Keratinocyte (primary cell): ENCODE data around the gene ERBB2. TPM values are rescaled to one million over a fixed set of nuclear protein-coding genes. Genes with fewer than 3 reads are reported as not detected.

Experiments used
- DNase-seq: peaks from one replicate; pipeline ENCODE4 v3.0.0-alpha.2; 2011; ENCODE audit warnings: low read depth, missing footprints, low spot score
- FAIRE-seq: peaks from 2 replicates; lab custom pipeline; 2011; peaks lifted over from hg19 to GRCh38; lab: Jason Lieb, UNC
- H2AFZ ChIP-seq: 2 replicates; pipeline ENCODE4 v1.6.0; 2012; ENCODE audit warnings: low read length, control low read depth, inconsistent platforms; ENCODE audit not compliant: control insufficient read depth
- H3K27ac ChIP-seq: 2 replicates; pipeline ENCODE4 v1.5.1; 2011; ENCODE audit warnings: low read length; ENCODE audit not compliant: control insufficient read depth, insufficient read depth
- H3K27me3 ChIP-seq: 3 replicates; pipeline ENCODE4 v1.6.0; 2011; ENCODE audit warnings: low read length; ENCODE audit not compliant: control insufficient read depth, insufficient read depth; ENCODE audit errors: extremely low read depth
- H3K36me3 ChIP-seq, 2 experiments: 2 replicates in 1 of 2; 3 replicates in 1 of 2; pipeline ENCODE4 v1.5.1; 2011; ENCODE audit warnings: low read length in 2 of 2, mild to moderate bottlenecking in 1 of 2; ENCODE audit not compliant: control insufficient read depth in 2 of 2, insufficient read depth in 2 of 2; ENCODE audit errors: extremely low read depth in 1 of 2
- H3K4me1 ChIP-seq: 3 replicates; pipeline ENCODE4 v1.5.1; 2011; ENCODE audit warnings: low read length; ENCODE audit not compliant: control insufficient read depth, insufficient read depth; ENCODE audit errors: extremely low read depth
- H3K4me2 ChIP-seq: 3 replicates; pipeline ENCODE4 v1.6.0; 2011; ENCODE audit warnings: low read depth, low read length; ENCODE audit not compliant: control insufficient read depth, insufficient read depth; ENCODE audit errors: extremely low read depth
- H3K4me3 ChIP-seq, 3 experiments: fragments of 200-600 bp in 1 of 3; sonication (generic) in 1 of 3; 2 replicates in 2 of 3; 3 replicates in 1 of 3; pipeline ENCODE4 v1.5.1; 2011 to 2016; ENCODE audit warnings: low read length in 3 of 3, mild to moderate bottlenecking in 3 of 3, control low read depth in 2 of 3, inconsistent platforms in 1 of 3, low read depth in 1 of 3, mixed read lengths in 1 of 3, mixed run types in 1 of 3, moderate library complexity in 1 of 3; ENCODE audit not compliant: control insufficient read depth in 2 of 3, insufficient read depth in 2 of 3; ENCODE audit errors: extremely low read depth in 1 of 3
- H3K79me2 ChIP-seq: 2 replicates; pipeline ENCODE4 v1.6.0; 2012; ENCODE audit warnings: low read length; ENCODE audit not compliant: control insufficient read depth, insufficient read depth
- H3K9ac ChIP-seq: 3 replicates; pipeline ENCODE4 v1.6.0; 2011; ENCODE audit warnings: low read length; ENCODE audit not compliant: control insufficient read depth, insufficient read depth; ENCODE audit errors: extremely low read depth
- H3K9me1 ChIP-seq: 3 replicates; pipeline ENCODE4 v1.6.0; 2011; ENCODE audit warnings: low read length; ENCODE audit not compliant: control insufficient read depth, insufficient read depth; ENCODE audit errors: extremely low read depth
- H3K9me3 ChIP-seq: 2 replicates; pipeline ENCODE4 v1.5.1; 2012; ENCODE audit warnings: low read depth, low read length; ENCODE audit not compliant: control insufficient read depth
- H4K20me1 ChIP-seq: 3 replicates; pipeline ENCODE4 v1.6.0; 2011; ENCODE audit warnings: low read length; ENCODE audit not compliant: control insufficient read depth, insufficient read depth; ENCODE audit errors: extremely low read depth
- CTCF ChIP-seq, 3 experiments: IDR thresholded peaks in 1 of 3; conservative IDR thresholded peaks in 1 of 3; optimal IDR thresholded peaks in 1 of 3; 2 replicates in 2 of 3; 3 replicates in 1 of 3; pipeline versions ENCODE3 to v1.5.1; 2011; ENCODE audit warnings: low read length in 3 of 3, mild to moderate bottlenecking in 3 of 3, moderate library complexity in 2 of 3, control low read depth in 1 of 3, inconsistent platforms in 1 of 3; ENCODE audit not compliant: insufficient read depth in 2 of 3; ENCODE audit errors: extremely low read depth in 1 of 3
- EZH2 ChIP-seq: IDR thresholded peaks from one replicate; pipeline ENCODE4 v1.6.1; 2012; ENCODE audit warnings: inconsistent platforms, mild to moderate bottlenecking, low read length, moderate library complexity
- dilution Hi-C: fragments of 300-500 bp; cut with MboI; formaldehyde crosslinking; loops from one replicate; pipeline ENCODE4 v1.7.0; 2020; ENCODE audit warnings: low sequenced_read_pairs; ENCODE audit not compliant: extremely low pct_ligation_motif_present
- polyA plus RNA-seq, 5 experiments: library from polyadenylated mRNA; depleted of rRNA in 3 of 5; stranded (reverse) in 3 of 5; stranded (forward) in 1 of 5; unstranded in 1 of 5; fragments of >200 nt; gene quantifications; 1 replicate in 1 of 5; 2 replicates in 3 of 5; 3 replicates in 1 of 5; pipeline versions ENCODE4 v1.2.1 to v1.2.3, GENCODE V29; 2011 to 2012; ENCODE audit warnings: missing spikeins in 2 of 5, low read depth in 1 of 5, low replicate concordance in 1 of 5

Gene ERBB2
- polyA plus RNA-seq, 1 donor (not counting 4 experiments of a cell fraction or from before 2014, with no cell fraction given) = 21.4 TPM

- FAIRE-seq (peak; percentile 90), DNase-seq (no peak)
- peaks cover 34% of the 10 kb centered on the region for H3K4me1 ChIP-seq
- H4K20me1 ChIP-seq = no peaks in the 10 kb centered on the region
- peak overlapping the region in 1 of 3 experiments; percentile 23 for H3K4me3 ChIP-seq
- H3K4me2 ChIP-seq = peak overlapping the region; percentile 68
- dilution Hi-C loops = no loop called here
- H3K9me1 ChIP-seq = peaks cover 4% of the 10 kb centered on the region
- H2AFZ ChIP-seq = no peak overlapping the region
- H3K36me3 ChIP-seq = peaks cover 0 to 29% of the 10 kb centered on the region in 2 experiments
- peaks cover 22% of the 10 kb centered on the region for H3K79me2 ChIP-seq
- peak overlapping the region; percentile 39 for H3K9ac ChIP-seq
- TF ChIP-seq CTCF (optimal IDR thresholded peaks at IDR 0.05 in 1 of 3, IDR thresholded peaks at IDR 0.05 in 1 of 3, conservative IDR thresholded peaks at IDR 0.05 in 1 of 3; ENCODE audit: extremely low read depth in 1 of 3, insufficient read depth in 2 of 3, low read length in 3 of 3) (no peak), EZH2 (no peak)
- H3K9me3 ChIP-seq = no peaks in the 10 kb centered on the region
- peak overlapping the region; percentile 22 for H3K27ac ChIP-seq
- no peaks in the 10 kb centered on the region for H3K27me3 ChIP-seq
Observed at GRCh38 chr17:39705786-39706348, 6.0 kb downstream of the ERBB2 start.

DNA sequence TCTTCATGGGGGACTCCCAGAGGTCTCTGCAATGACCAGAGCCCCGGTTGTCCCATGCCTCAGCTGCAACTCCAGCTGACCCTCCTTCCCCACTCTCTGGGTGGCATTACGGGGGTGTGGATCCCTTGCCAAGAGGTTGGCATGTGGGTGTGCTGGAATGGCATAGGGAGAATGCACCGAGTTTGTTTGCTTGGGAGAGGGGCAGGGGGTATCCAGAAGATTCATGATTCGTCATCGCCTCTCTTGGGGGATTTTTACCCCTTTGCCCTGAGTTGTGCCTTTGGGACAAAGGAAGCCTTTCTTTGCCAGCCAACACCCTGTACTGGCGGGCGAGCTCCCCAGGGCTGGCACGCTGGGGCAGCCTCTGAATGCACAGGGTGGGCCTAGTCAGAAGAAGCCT lies 6.5 kb downstream of the ERBB2 start:
- H2AFZ ChIP-seq = no peak overlapping the region
- no peaks in the 10 kb centered on the region for H3K9me3 ChIP-seq
- FAIRE-seq = no peak
- peak overlapping the region; percentile 39 for H3K9ac ChIP-seq
- peaks cover 4% of the 10 kb centered on the region for H3K9me1 ChIP-seq
- no peaks in the 10 kb centered on the region for H4K20me1 ChIP-seq
- H3K27ac ChIP-seq = no peak overlapping the region
- no peak for DNase-seq
- H3K36me3 ChIP-seq = peaks cover under 1 to 29% of the 10 kb centered on the region in 2 experiments
- peaks cover 29% of the 10 kb centered on the region for H3K4me1 ChIP-seq
- dilution Hi-C loops = no loop called here
- TF ChIP-seq CTCF (optimal IDR thresholded peaks at IDR 0.05 in 1 of 3, IDR thresholded peaks at IDR 0.05 in 1 of 3, conservative IDR thresholded peaks at IDR 0.05 in 1 of 3; ENCODE audit: extremely low read depth in 1 of 3, insufficient read depth in 2 of 3, low read length in 3 of 3) (no peak), EZH2 (no peak)
- peaks cover 17% of the 10 kb centered on the region for H3K79me2 ChIP-seq
- no peak overlapping the region for H3K4me3 ChIP-seq
- H3K27me3 ChIP-seq = no peaks in the 10 kb centered on the region
- peak overlapping the region; percentile 68 for H3K4me2 ChIP-seq
